OCI-LY7 (cell line): ENCODE results near the gene MLST8. TPM values are rescaled to one million over a fixed set of nuclear protein-coding genes. Genes with fewer than 3 reads are reported as not detected.

Source experiments
- BruUV-seq: library from RNA; stranded (reverse); fragments of 400-500 nt; replicated peaks from 2 replicates; lab custom pipeline; 2021; lab: Mats Ljungman, UMichigan
- CTCF ChIA-PET: fragments of 300-600 bp; sonication (Branson Sonifier 250); formaldehyde crosslinking; loops from one replicate; lab custom pipeline; 2022; ENCODE audit warnings: antibody characterized with exemption; ENCODE audit not compliant: unreplicated experiment; lab: Charles Lee
- POLR2A ChIA-PET: fragments of 300-600 bp; sonication (Branson Sonifier 250); formaldehyde crosslinking; loops from one replicate; lab custom pipeline; 2022; ENCODE audit warnings: antibody characterized with exemption; lab: Charles Lee
- DNase-seq: peaks from one replicate; pipeline ENCODE4 v3.0.0-alpha.2; 2015; ENCODE audit warnings: low spot score
- H2AFZ ChIP-seq: fragments of 200-600 bp; sonication (generic), shearing (Covaris generic); 2 replicates; pipeline ENCODE4 v1.6.1; 2014; ENCODE audit warnings: mild to moderate bottlenecking, antibody characterized with exemption, low read length, moderate library complexity
- H3K27ac ChIP-seq: fragments of 200-600 bp; sonication (generic); 2 replicates; pipeline ENCODE4 v1.5.1; 2014; ENCODE audit warnings: mixed run types, low read depth, mild to moderate bottlenecking, moderate library complexity, low read length, inconsistent platforms; ENCODE audit not compliant: poor library complexity, severe bottlenecking
- H3K36me3 ChIP-seq: fragments of 200-600 bp; sonication (generic); 2 replicates; pipeline ENCODE4 v1.6.1; 2014; ENCODE audit warnings: mild to moderate bottlenecking, antibody characterized with exemption, low read length, moderate library complexity, mixed read lengths; ENCODE audit not compliant: insufficient read depth
- H3K4me1 ChIP-seq: fragments of 200-600 bp; sonication (generic); 2 replicates; pipeline ENCODE4 v1.5.1; 2014; ENCODE audit warnings: mild to moderate bottlenecking, low read length; ENCODE audit not compliant: insufficient read depth, poor library complexity, severe bottlenecking
- H3K4me2 ChIP-seq: fragments of 200-600 bp; sonication (generic); 2 replicates; pipeline ENCODE4 v1.6.1; 2014; ENCODE audit warnings: mild to moderate bottlenecking, low read length
- H3K4me3 ChIP-seq: fragments of 200-600 bp; sonication (generic); 2 replicates; pipeline ENCODE4 v1.5.1; 2014; ENCODE audit warnings: mild to moderate bottlenecking, low read depth, low read length; ENCODE audit not compliant: poor library complexity, severe bottlenecking
- H3K79me2 ChIP-seq: fragments of 200-600 bp; sonication (generic); 2 replicates; pipeline ENCODE4 v1.6.1; 2016; ENCODE audit warnings: low read depth, mild to moderate bottlenecking, low read length, moderate library complexity, mixed read lengths; ENCODE audit not compliant: insufficient read depth
- H3K9me2 ChIP-seq: fragments of 200-600 bp; sonication (generic); 2 replicates; pipeline ENCODE4 v1.6.1; 2016; ENCODE audit warnings: mild to moderate bottlenecking, low read length, mixed read lengths; ENCODE audit not compliant: insufficient read depth
- H3K9me3 ChIP-seq: fragments of 200-600 bp; sonication (generic); 2 replicates; pipeline ENCODE4 v1.6.1; 2014; ENCODE audit warnings: mild to moderate bottlenecking, mixed run types, low read length, mixed read lengths
- H4K20me1 ChIP-seq: fragments of 200-600 bp; sonication (generic); 2 replicates; pipeline ENCODE4 v1.6.1; 2014; ENCODE audit warnings: mild to moderate bottlenecking, antibody characterized with exemption, low read length, moderate library complexity, mixed read lengths; ENCODE audit not compliant: insufficient read depth
- CTCF ChIP-seq: fragments of 200-600 bp; sonication (generic); conservative IDR thresholded peaks from 2 replicates; pipeline ENCODE4 v1.5.1; 2014; ENCODE audit warnings: mild to moderate bottlenecking, antibody characterized with exemption, low read length, moderate library complexity, mixed read lengths
- EZH2phosphoT487 ChIP-seq: fragments of 200-600 bp; sonication (generic); IDR thresholded peaks from 2 replicates; pipeline ENCODE4 v1.6.1; 2018; ENCODE audit warnings: low read depth, borderline replicate concordance, mild to moderate bottlenecking, mixed run types, antibody characterized with exemption, low read length, moderate library complexity, mixed read lengths
- intact Hi-C: fragments of 100-400 bp; cut with micrococcal nuclease; formaldehyde crosslinking; loops from one replicate; pipeline ENCODE4 v1.10.0; 2022; ENCODE audit not compliant: unreplicated experiment
- total RNA-seq, 2 experiments: library from RNA; depleted of rRNA in 1 of 2; stranded (reverse); fragments of >200 nt in 1 of 2; shearing (Covaris generic) in 1 of 2; gene quantifications; 2 replicates each; pipeline ENCODE4 v1.2.3, GENCODE V29; 2014 to 2022

Gene MLST8
- total RNA-seq, 2 experiments from 2014 or later = 65.4 to 71.3 TPM

- no peak overlapping the region for H3K4me3 ChIP-seq
- H3K27ac ChIP-seq = no peak overlapping the region
- no peak overlapping the region for H3K4me2 ChIP-seq
- H3K9me2 ChIP-seq = no peaks in the 10 kb centered on the region
- POLR2A ChIA-PET = no interaction called here
- intact Hi-C loops = no loop called here
- H3K9me3 ChIP-seq = no peaks in the 10 kb centered on the region
- no peaks in the 10 kb centered on the region for H3K4me1 ChIP-seq
- no peaks in the 10 kb centered on the region for H3K36me3 ChIP-seq
- H4K20me1 ChIP-seq = no peaks in the 10 kb centered on the region
- DNase-seq = peak; percentile 68
- TF ChIP-seq CTCF = peak; percentile 70
- no peak for TF ChIP-seq EZH2phosphoT487
- BruUV-seq = no TSS peak
- CTCF ChIA-PET = interaction anchor here (0.6 kb wide), 1 partner anchor 175 kb away, joined by 3 read pairs; no protein-coding TSS in a partner anchor
- no peak overlapping the region for H2AFZ ChIP-seq
- no peaks in the 10 kb centered on the region for H3K79me2 ChIP-seq
These were observed 10.4 kb upstream of the MLST8 start for GRCh38 chr16:2194852-2195321.

GRCh38 chr16:2195322-2196161 lies 9.7 kb upstream of the MLST8 start:
- H2AFZ ChIP-seq = no peak overlapping the region
- H3K9me2 ChIP-seq = no peaks in the 10 kb centered on the region
- no TSS peak for BruUV-seq
- no peaks in the 10 kb centered on the region for H3K9me3 ChIP-seq
- H3K36me3 ChIP-seq = no peaks in the 10 kb centered on the region
- no peak for TF ChIP-seq CTCF
- no peak for TF ChIP-seq EZH2phosphoT487
- no peak overlapping the region for H3K27ac ChIP-seq
- CTCF ChIA-PET = no interaction called here
- intact Hi-C loops = no loop called here
- no peak overlapping the region for H3K4me3 ChIP-seq
- no peaks in the 10 kb centered on the region for H4K20me1 ChIP-seq
- no peak for DNase-seq
- H3K4me1 ChIP-seq = no peaks in the 10 kb centered on the region
- H3K79me2 ChIP-seq = no peaks in the 10 kb centered on the region
- POLR2A ChIA-PET = no interaction called here
- H3K4me2 ChIP-seq = no peak overlapping the region
